Activated CD4-positive, alpha-beta memory T cell treated with anti-CD3 and anti-CD28 coated beads for 36 hours (primary cell): ENCODE results near the gene DRD1. TPM values are rescaled to one million over a fixed set of nuclear protein-coding genes. Genes with fewer than 3 reads are reported as not detected.
A peak's percentile ranks its signal among the peaks of the same experiment; 100 is the strongest.

Source experiments
- CTCF ChIA-PET: fragments of 350-600 bp; sonication (Branson Sonifier 250); formaldehyde crosslinking; loops from one replicate; lab custom pipeline; 2021; ENCODE audit warnings: antibody characterized with exemption, inconsistent platforms; lab: Charles Lee
- POLR2A ChIA-PET: fragments of 350-600 bp; sonication (Branson Sonifier 250); formaldehyde crosslinking; loops from one replicate; lab custom pipeline; 2021; ENCODE audit warnings: antibody characterized with exemption; lab: Charles Lee
- DNase-seq: peaks from one replicate; pipeline ENCODE4 v3.0.0-alpha.2; 2020
- H3K27ac Mint-ChIP-seq: one replicate; pipeline ENCODE4 v1.8.0; 2021; ENCODE audit warnings: mixed read lengths
- H3K27me3 Mint-ChIP-seq: one replicate; pipeline ENCODE4 v1.8.0; 2021; ENCODE audit warnings: mixed read lengths
- H3K36me3 Mint-ChIP-seq: one replicate; pipeline ENCODE4 v1.8.0; 2021; ENCODE audit warnings: mixed read lengths
- H3K4me1 Mint-ChIP-seq: one replicate; pipeline ENCODE4 v1.8.0; 2021; ENCODE audit warnings: low read depth, mixed read lengths
- H3K4me3 Mint-ChIP-seq: one replicate; pipeline ENCODE4 v1.8.0; 2021; ENCODE audit warnings: mild to moderate bottlenecking, mixed read lengths
- H3K9me3 Mint-ChIP-seq: one replicate; pipeline ENCODE4 v1.8.0; 2021; ENCODE audit warnings: mixed read lengths
- intact Hi-C: fragments of 100-400 bp; cut with micrococcal nuclease; formaldehyde crosslinking; loops from one replicate; pipeline ENCODE4 v1.15.1; 2023
- total RNA-seq, 2 experiments: library from RNA; stranded (reverse); gene quantifications; one replicate each; pipeline ENCODE4 v1.2.3, GENCODE V29; 2021

Gene DRD1
- not detected for total RNA-seq

GRCh38 chr5:175444060-175444904 is at the start of gene DRD1:
DRD1 (minus strand) TSS chr5:175444182; CDS start chr5:175443099, 1,083 bp downstream.
- intact Hi-C loops, result loop anchor here (1.0 to 5.0 kb wide), 2 partner anchors 493 to 532 kb away; no protein-coding TSS in a partner anchor
- peaks cover 58% of the 10 kb centered on the region for H3K27me3 Mint-ChIP-seq
- peak; percentile 59 for DNase-seq
- H3K9me3 Mint-ChIP-seq, result no peaks in the 10 kb centered on the region
- POLR2A ChIA-PET, result no interaction called here
- H3K36me3 Mint-ChIP-seq, result no peaks in the 10 kb centered on the region
- no peak within 1 kb of the TSS for H3K27ac Mint-ChIP-seq
- peaks cover 10% of the 10 kb centered on the region for H3K4me1 Mint-ChIP-seq
- peak within 1 kb of the TSS; percentile 51 for H3K4me3 Mint-ChIP-seq
- CTCF ChIA-PET, result interaction anchor here (0.9 to 2.5 kb wide), 13 partner anchors 12 to 534 kb away, joined by 3 to 26 read pairs (median 5); no protein-coding TSS in a partner anchor

- H3K27me3 Mint-ChIP-seq, result no peaks in the 10 kb centered on the region
- intact Hi-C loops, result loop anchor here (1.0 to 10.0 kb wide), 3 partner anchors 13 to 1041 kb away; partner anchors contain the start of gene RNF44
- ChIA-PET POLR2A (no interaction called here), CTCF (interaction anchor here (1.1 kb wide), 1 partner anchor 40 kb away, joined by 5 read pairs; no protein-coding TSS in a partner anchor)
- H3K4me3 Mint-ChIP-seq, result no peak overlapping the region
- DNase-seq, result no peak
- peaks cover 57% of the 10 kb centered on the region for H3K4me1 Mint-ChIP-seq
- H3K36me3 Mint-ChIP-seq, result peaks cover 60% of the 10 kb centered on the region
- no peaks in the 10 kb centered on the region for H3K9me3 Mint-ChIP-seq
- H3K27ac Mint-ChIP-seq, result peak overlapping the region; percentile 39
Measured at GRCh38 chr5:175493726-175494125, 49.7 kb upstream of the DRD1 start.

- intact Hi-C loops, result loop anchor here (10.0 kb wide), 1 partner anchor 1042 kb away; the partner anchor contains the start of gene RNF44
- ChIA-PET POLR2A (no interaction called here), CTCF (interaction anchor here (1.1 kb wide), 1 partner anchor 41 kb away, joined by 5 read pairs; no protein-coding TSS in a partner anchor)
- Mint-ChIP-seq H3K27ac (peak overlapping the region; percentile 39), H3K9me3 (no peaks in the 10 kb centered on the region), H3K27me3 (no peaks in the 10 kb centered on the region), H3K4me1 (peaks cover 59% of the 10 kb centered on the region), H3K4me3 (no peak overlapping the region), H3K36me3 (peaks cover 62% of the 10 kb centered on the region)
- no peak for DNase-seq
Measured at GRCh38 chr5:175493260-175493659, 49.3 kb upstream of the DRD1 start.

GRCh38 chr5:175491223-175491622 is 47.2 kb upstream of the DRD1 start:
- peaks cover 61% of the 10 kb centered on the region for H3K4me1 Mint-ChIP-seq
- H3K4me3 Mint-ChIP-seq, result no peak overlapping the region
- H3K27me3 Mint-ChIP-seq, result no peaks in the 10 kb centered on the region
- peaks cover 62% of the 10 kb centered on the region for H3K36me3 Mint-ChIP-seq
- POLR2A ChIA-PET, result interaction anchor here (0.6 kb wide), 1 partner anchor 11 kb away, joined by 3 read pairs; no protein-coding TSS in a partner anchor
- CTCF ChIA-PET, result interaction anchor here (0.7 to 1.5 kb wide), 3 partner anchors 11 to 26 kb away, joined by 3 to 4 read pairs (median 4); no protein-coding TSS in a partner anchor
- no peaks in the 10 kb centered on the region for H3K9me3 Mint-ChIP-seq
- H3K27ac Mint-ChIP-seq, result no peak overlapping the region
- DNase-seq, result no peak
- intact Hi-C loops, result loop anchor here (10.0 kb wide), 1 partner anchor 1044 kb away; the partner anchor contains the start of gene RNF44

- peaks cover 69% of the 10 kb centered on the region for H3K4me1 Mint-ChIP-seq
- DNase-seq, result no peak
- no peak overlapping the region for H3K4me3 Mint-ChIP-seq
- no peaks in the 10 kb centered on the region for H3K27me3 Mint-ChIP-seq
- no peaks in the 10 kb centered on the region for H3K9me3 Mint-ChIP-seq
- intact Hi-C loops, result loop anchor here (10.0 kb wide), 1 partner anchor 1045 kb away; the partner anchor contains the start of gene RNF44
- H3K27ac Mint-ChIP-seq, result peak overlapping the region; percentile 28
- POLR2A ChIA-PET, result interaction anchor here (0.8 to 1.8 kb wide), 3 partner anchors 10 to 27 kb away, joined by 3 to 5 read pairs (median 4); no protein-coding TSS in a partner anchor
- CTCF ChIA-PET, result interaction anchor here (0.5 to 1.5 kb wide), 4 partner anchors 25 to 44 kb away, joined by 3 to 4 read pairs (median 4); no protein-coding TSS in a partner anchor
- peaks cover 66% of the 10 kb centered on the region for H3K36me3 Mint-ChIP-seq
Measured at GRCh38 chr5:175489693-175490443, 45.9 kb upstream of the DRD1 start.

GRCh38 chr5:175487514-175488222 is 43.7 kb upstream of the DRD1 start:
- DNase-seq, result no peak
- ChIA-PET POLR2A (interaction anchor here (0.6 kb wide), 1 partner anchor 148 kb away, joined by 6 read pairs; no protein-coding TSS in a partner anchor), CTCF (interaction anchor here (0.5 to 0.6 kb wide), 2 partner anchors 23 to 694 kb away, joined by 3 read pairs; no protein-coding TSS in a partner anchor)
- Mint-ChIP-seq H3K36me3 (peaks cover 67% of the 10 kb centered on the region), H3K27ac (peak overlapping the region; percentile 15), H3K27me3 (no peaks in the 10 kb centered on the region), H3K4me1 (peaks cover 74% of the 10 kb centered on the region), H3K4me3 (no peak overlapping the region), H3K9me3 (no peaks in the 10 kb centered on the region)
- intact Hi-C loops, result no loop called here

- ChIA-PET CTCF (no interaction called here), POLR2A (interaction anchor here (1.0 kb wide), 1 partner anchor 36 kb away, joined by 3 read pairs; no protein-coding TSS in a partner anchor)
- peaks cover 90% of the 10 kb centered on the region for H3K4me1 Mint-ChIP-seq
- no peak overlapping the region for H3K4me3 Mint-ChIP-seq
- no peak for DNase-seq
- H3K27me3 Mint-ChIP-seq, result no peaks in the 10 kb centered on the region
- intact Hi-C loops, result no loop called here
- H3K9me3 Mint-ChIP-seq, result no peaks in the 10 kb centered on the region
- peaks cover 75% of the 10 kb centered on the region for H3K36me3 Mint-ChIP-seq
- H3K27ac Mint-ChIP-seq, result no peak overlapping the region
Measured at GRCh38 chr5:175485631-175486030, 41.6 kb upstream of the DRD1 start.

GRCh38 chr5:175484829-175485228 is 40.8 kb upstream of the DRD1 start:
- ChIA-PET CTCF (no interaction called here), POLR2A (interaction anchor here (1.0 kb wide), 1 partner anchor 37 kb away, joined by 3 read pairs; no protein-coding TSS in a partner anchor)
- H3K27ac Mint-ChIP-seq, result peak overlapping the region; percentile 44
- no peak for DNase-seq
- no peaks in the 10 kb centered on the region for H3K9me3 Mint-ChIP-seq
- no peak overlapping the region for H3K4me3 Mint-ChIP-seq
- intact Hi-C loops, result no loop called here
- H3K27me3 Mint-ChIP-seq, result no peaks in the 10 kb centered on the region
- peaks cover 88% of the 10 kb centered on the region for H3K4me1 Mint-ChIP-seq
- H3K36me3 Mint-ChIP-seq, result peaks cover 78% of the 10 kb centered on the region

GRCh38 chr5:175484322-175484721 is 40.3 kb upstream of the DRD1 start:
- no peak for DNase-seq
- intact Hi-C loops, result no loop called here
- peaks cover 82% of the 10 kb centered on the region for H3K4me1 Mint-ChIP-seq
- H3K4me3 Mint-ChIP-seq, result no peak overlapping the region
- no peak overlapping the region for H3K27ac Mint-ChIP-seq
- ChIA-PET CTCF (interaction anchor here (0.8 kb wide), 1 partner anchor 33 kb away, joined by 3 read pairs; no protein-coding TSS in a partner anchor), POLR2A (no interaction called here)
- peaks cover 78% of the 10 kb centered on the region for H3K36me3 Mint-ChIP-seq
- H3K9me3 Mint-ChIP-seq, result no peaks in the 10 kb centered on the region
- no peaks in the 10 kb centered on the region for H3K27me3 Mint-ChIP-seq

- Mint-ChIP-seq H3K9me3 (no peaks in the 10 kb centered on the region), H3K27me3 (no peaks in the 10 kb centered on the region), H3K4me1 (peaks cover 73% of the 10 kb centered on the region), H3K36me3 (peaks cover 73% of the 10 kb centered on the region), H3K4me3 (peak overlapping the region; percentile 16), H3K27ac (peak overlapping the region; percentile 48)
- intact Hi-C loops, result no loop called here
- no peak for DNase-seq
- POLR2A ChIA-PET, result interaction anchor here (1.3 kb wide), 1 partner anchor 34 kb away, joined by 4 read pairs; no protein-coding TSS in a partner anchor
- CTCF ChIA-PET, result interaction anchor here (0.8 to 1.5 kb wide), 3 partner anchors 19 to 51 kb away, joined by 3 to 8 read pairs (median 3); no protein-coding TSS in a partner anchor
Measured at GRCh38 chr5:175483337-175483736, 39.4 kb upstream of the DRD1 start.
